Upper lobe of left lung (tissue), 6 donors: ENCODE measurements around the gene NAB1. TPM values are rescaled to one million over a fixed set of nuclear protein-coding genes. Genes with fewer than 3 reads are reported as not detected.

Experiments
- ATAC-seq, 2 donors: fragments of 200-7000 bp; cut with Tn5 transposase; one replicate each; pipeline ENCODE4 v1.9.1; 2022; ENCODE audit warnings: mild to moderate bottlenecking in 2 of 2, moderate library complexity in 2 of 2; ENCODE audit not compliant: low FRiP score in 2 of 2
- DNase-seq, 2 donors: peaks; one replicate each; pipeline ENCODE4 v3.0.0-alpha.2; 2019 to 2020
- H3K27ac ChIP-seq, 4 donors: fragments of 200-600 bp; sonication (generic); one replicate each; pipeline ENCODE4 v1.5.1; 2016 to 2019
- H3K27me3 ChIP-seq, 4 donors: fragments of 200-600 bp; sonication (generic); one replicate each; pipeline ENCODE4 v1.5.1; 2017 to 2019
- H3K36me3 ChIP-seq, 4 donors: fragments of 200-600 bp; sonication (generic); one replicate each; pipeline ENCODE4 v1.5.1; 2016 to 2019
- H3K4me1 ChIP-seq, 4 donors: fragments of 200-600 bp; sonication (generic); one replicate each; pipeline ENCODE4 v1.5.1; 2018 to 2019
- H3K4me3 ChIP-seq, 4 donors: fragments of 200-600 bp; sonication (generic); one replicate each; pipeline ENCODE4 v1.5.1; 2017 to 2019; ENCODE audit warnings: mild to moderate bottlenecking in 2 of 4, moderate library complexity in 1 of 4
- H3K9me3 ChIP-seq, 4 donors: fragments of 200-600 bp; sonication (generic); one replicate each; pipeline ENCODE4 v1.5.1; 2018 to 2019
- EP300 ChIP-seq, 4 donors: sonication (generic); formaldehyde crosslinking; IDR thresholded peaks; one replicate each; pipeline ENCODE4 v1.5.1; 2017; ENCODE audit warnings: antibody characterized with exemption in 4 of 4, control low read depth in 2 of 4
- POLR2A ChIP-seq, 4 donors: fragments of 450-650 bp; IDR thresholded peaks; one replicate each; pipeline ENCODE4 v1.5.1; 2016 to 2017; ENCODE audit warnings: antibody characterized with exemption in 4 of 4, mild to moderate bottlenecking in 2 of 4
- POLR2AphosphoS5 ChIP-seq, 2 donors: sonication (generic); formaldehyde crosslinking; IDR thresholded peaks; one replicate each; pipeline ENCODE4 v1.5.1; 2017; ENCODE audit warnings: antibody characterized with exemption in 2 of 2
- WGBS, 2 donors: methylation state at CpG; one replicate each; pipeline ENCODE4 v1.1.5; 2017 to 2018; 5-methylcytosine and 5-hydroxymethylcytosine counted together
- total RNA-seq, 6 donors: library from RNA; depleted of rRNA in 4 of 6; stranded (reverse); fragments of >200 nt in 4 of 6; gene quantifications; one replicate each; pipeline versions ENCODE4 v1.1.0 to v1.2.1, GENCODE V29; 2016 to 2021
- TF ChIP-seq, protein P1 (sequence below), 6 experiments: fragments of 450-650 bp in 4 of 6; fragments of 200-600 bp in 2 of 6; sonication (generic) in 2 of 6; IDR thresholded peaks; one replicate each; pipeline ENCODE4 v1.5.1; 2016 to 2019; ENCODE audit warnings: antibody characterized with exemption in 6 of 6
- donor health status: DM: no; HTN: no; CAD: no; lungs with moderate emphysema.
- donor health status: DM: no; HTN: yes; CAD: no; lungs with severe emphysema.

Gene NAB1
- total RNA-seq, 6 donors from 2014 or later: 28.4 to 53.5 (median 36.6) TPM

GRCh38 chr2:190651413-190651812 lies 2.5 kb downstream of the NAB1 start:
- Histone ChIP-seq H3K36me3 (no peaks in the 10 kb centered on the region), H3K9me3 (no peaks in the 10 kb centered on the region), H3K4me3 (no peak overlapping the region), H3K4me1 (peaks cover 15 to 45% (median 27%) of the 10 kb centered on the region in 4 donors), H3K27ac (peak overlapping the region in 1 of 4 donors; percentile 97), H3K27me3 (no peaks in the 10 kb centered on the region)
- TF ChIP-seq POLR2AphosphoS5 (IDR thresholded peaks at IDR 0.05): no peak
- no peak for TF ChIP-seq EP300 (IDR thresholded peaks at IDR 0.05)
- no peak for TF ChIP-seq POLR2A (IDR thresholded peaks at IDR 0.05)
- TF ChIP-seq, protein P1, sequence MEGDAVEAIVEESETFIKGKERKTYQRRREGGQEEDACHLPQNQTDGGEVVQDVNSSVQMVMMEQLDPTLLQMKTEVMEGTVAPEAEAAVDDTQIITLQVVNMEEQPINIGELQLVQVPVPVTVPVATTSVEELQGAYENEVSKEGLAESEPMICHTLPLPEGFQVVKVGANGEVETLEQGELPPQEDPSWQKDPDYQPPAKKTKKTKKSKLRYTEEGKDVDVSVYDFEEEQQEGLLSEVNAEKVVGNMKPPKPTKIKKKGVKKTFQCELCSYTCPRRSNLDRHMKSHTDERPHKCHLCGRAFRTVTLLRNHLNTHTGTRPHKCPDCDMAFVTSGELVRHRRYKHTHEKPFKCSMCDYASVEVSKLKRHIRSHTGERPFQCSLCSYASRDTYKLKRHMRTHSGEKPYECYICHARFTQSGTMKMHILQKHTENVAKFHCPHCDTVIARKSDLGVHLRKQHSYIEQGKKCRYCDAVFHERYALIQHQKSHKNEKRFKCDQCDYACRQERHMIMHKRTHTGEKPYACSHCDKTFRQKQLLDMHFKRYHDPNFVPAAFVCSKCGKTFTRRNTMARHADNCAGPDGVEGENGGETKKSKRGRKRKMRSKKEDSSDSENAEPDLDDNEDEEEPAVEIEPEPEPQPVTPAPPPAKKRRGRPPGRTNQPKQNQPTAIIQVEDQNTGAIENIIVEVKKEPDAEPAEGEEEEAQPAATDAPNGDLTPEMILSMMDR (IDR thresholded peaks at IDR 0.05): no peak
- ATAC-seq (no peak), DNase-seq (no peak)
- WGBS, 2 donors: 92% methylated on average over 2 of the region's 2 CpGs

GRCh38 chr2:190653231-190653630 lies 4.3 kb downstream of the NAB1 start:
- Histone ChIP-seq H3K36me3 (no peaks in the 10 kb centered on the region), H3K4me1 (peaks cover 23 to 41% (median 30%) of the 10 kb centered on the region in 4 donors)
- TF ChIP-seq, protein P1 (IDR thresholded peaks at IDR 0.05): no peak
- TF ChIP-seq POLR2AphosphoS5 (IDR thresholded peaks at IDR 0.05): no peak
- no peak for TF ChIP-seq POLR2A (IDR thresholded peaks at IDR 0.05)
- TF ChIP-seq EP300 (IDR thresholded peaks at IDR 0.05): no peak

DNA sequence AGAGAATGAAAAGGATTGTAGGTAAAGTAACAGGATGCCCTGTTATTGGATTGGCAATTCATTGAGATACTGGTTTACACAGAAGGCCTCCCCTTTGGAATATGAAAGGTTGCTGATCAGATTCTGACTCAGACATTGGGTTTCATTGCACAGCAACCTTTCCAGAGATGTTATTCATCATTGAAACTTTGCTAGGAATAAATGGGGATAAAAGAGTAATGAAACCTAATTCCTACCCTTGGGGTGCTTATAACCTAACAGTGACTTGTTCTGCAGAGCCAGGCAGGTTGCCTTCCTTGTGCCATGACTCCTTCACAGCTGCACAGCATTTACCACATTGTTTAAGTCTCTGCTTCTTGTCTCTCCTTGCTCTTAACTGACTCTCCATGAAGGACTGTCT lies 5.0 kb downstream of the NAB1 start:
- Histone ChIP-seq H3K27ac (no peak overlapping the region), H3K9me3 (no peaks in the 10 kb centered on the region), H3K27me3 (no peaks in the 10 kb centered on the region), H3K4me1 (peaks cover 24 to 42% (median 30%) of the 10 kb centered on the region in 4 donors), H3K4me3 (no peak overlapping the region), H3K36me3 (no peaks in the 10 kb centered on the region)
- TF ChIP-seq POLR2AphosphoS5 (IDR thresholded peaks at IDR 0.05) (no peak), POLR2A (IDR thresholded peaks at IDR 0.05) (no peak), EP300 (IDR thresholded peaks at IDR 0.05) (no peak)
- TF ChIP-seq, protein P1 (IDR thresholded peaks at IDR 0.05): no peak
- no peak for ATAC-seq
- no peak for DNase-seq

More at GRCh38 chr2:190653231-190653630, 4.3 kb downstream of the NAB1 start:
- Histone ChIP-seq H3K9me3 (no peaks in the 10 kb centered on the region), H3K27me3 (no peaks in the 10 kb centered on the region), H3K4me3 (no peak overlapping the region), H3K27ac (no peak overlapping the region)
- 76 to 79% methylated on average over 1 of the region's 1 CpG for WGBS, 2 donors
- DNase-seq (no peak), ATAC-seq (no peak)

DNA sequence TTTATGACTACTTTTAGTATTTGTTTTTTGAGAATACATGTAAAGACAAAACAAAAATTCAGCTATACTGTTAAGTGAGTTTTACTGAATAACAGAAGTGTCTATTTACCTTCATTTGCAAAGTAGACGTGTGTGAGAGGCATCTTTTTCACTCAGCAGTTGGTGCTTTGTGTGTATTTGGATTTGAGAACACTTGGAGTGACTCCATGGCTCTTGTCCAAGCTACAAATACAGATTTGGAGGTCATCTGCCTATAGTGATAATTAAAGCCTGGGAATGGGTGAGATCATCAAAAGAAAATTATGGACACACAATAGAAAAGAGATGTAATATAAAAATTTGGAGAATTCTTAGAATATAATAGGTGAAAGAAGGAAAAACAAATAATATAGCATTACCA lies 6.2 kb downstream of the NAB1 start:
- Histone ChIP-seq H3K27me3 (no peaks in the 10 kb centered on the region), H3K27ac (no peak overlapping the region), H3K4me1 (peaks cover 24 to 42% (median 30%) of the 10 kb centered on the region in 4 donors), H3K4me3 (no peak overlapping the region), H3K36me3 (peaks cover 0 to 10% (median 6%) of the 10 kb centered on the region in 4 donors), H3K9me3 (no peaks in the 10 kb centered on the region)
- ATAC-seq (no peak), DNase-seq (no peak)
- WGBS, 2 donors: 24 to 25% methylated on average over 1 of the region's 1 CpG
- TF ChIP-seq POLR2A (IDR thresholded peaks at IDR 0.05) (no peak), EP300 (IDR thresholded peaks at IDR 0.05) (no peak), POLR2AphosphoS5 (IDR thresholded peaks at IDR 0.05) (no peak)
- TF ChIP-seq, protein P1 (IDR thresholded peaks at IDR 0.05): no peak

GRCh38 chr2:190655570-190655969 lies 6.7 kb downstream of the NAB1 start:
- WGBS, 2 donors: 80 to 85% methylated on average over 3 of the region's 3 CpGs
- H3K4me3 ChIP-seq: no peak overlapping the region
- no peak for ATAC-seq
- DNase-seq: no peak
- no peak for TF ChIP-seq EP300 (IDR thresholded peaks at IDR 0.05)
- no peak for TF ChIP-seq POLR2A (IDR thresholded peaks at IDR 0.05)
- TF ChIP-seq, protein P1 (IDR thresholded peaks at IDR 0.05): no peak
- no peak for TF ChIP-seq POLR2AphosphoS5 (IDR thresholded peaks at IDR 0.05)
- H3K4me1 ChIP-seq: peaks cover 24 to 37% (median 26%) of the 10 kb centered on the region in 4 donors
- peaks cover 0 to 12% (median 6%) of the 10 kb centered on the region in 4 donors for H3K36me3 ChIP-seq
- H3K27me3 ChIP-seq: no peaks in the 10 kb centered on the region
- no peaks in the 10 kb centered on the region for H3K9me3 ChIP-seq
- no peak overlapping the region for H3K27ac ChIP-seq
